Gastrocnemius medialis (tissue), 4 donors: ENCODE measurements around the gene ADGRL3. TPM values are rescaled to one million over a fixed set of nuclear protein-coding genes. Genes with fewer than 3 reads are reported as not detected.

Experiments
- ATAC-seq, 2 donors: fragments of 150-250 bp; one replicate each; pipeline ENCODE4 v1.9.1; 2016
- DNase-seq, 2 donors: peaks; one replicate each; pipeline ENCODE4 v3.0.0-alpha.2; 2019
- H3K27ac ChIP-seq, 4 donors: fragments of 200-600 bp; sonication (generic); 1 replicate in 1 of 4; 2 replicates in 3 of 4; pipeline ENCODE4 v1.5.1; 2016 to 2018; ENCODE audit warnings: mild to moderate bottlenecking in 2 of 4, moderate library complexity in 1 of 4
- H3K27me3 ChIP-seq, 3 donors: fragments of 200-600 bp; sonication (generic) in 2 of 3; 1 replicate in 1 of 3; 2 replicates in 2 of 3; pipeline versions ENCODE4 v1.5.1 to v1.6.0; 2016 to 2019; ENCODE audit warnings: mild to moderate bottlenecking in 1 of 3, moderate library complexity in 1 of 3
- H3K36me3 ChIP-seq, 2 donors: fragments of 200-600 bp; sonication (generic) in 1 of 2; one replicate each; pipeline ENCODE4 v1.5.1; 2017 to 2018
- H3K4me1 ChIP-seq, 2 donors: fragments of 200-600 bp; sonication (generic) in 1 of 2; one replicate each; pipeline ENCODE4 v1.5.1; 2016 to 2017; ENCODE audit warnings: mild to moderate bottlenecking in 2 of 2
- H3K4me3 ChIP-seq, 4 donors: fragments of 200-600 bp; sonication (generic) in 3 of 4; 1 replicate in 1 of 4; 2 replicates in 3 of 4; pipeline ENCODE4 v1.5.1; 2016 to 2019; ENCODE audit warnings: mild to moderate bottlenecking in 2 of 4
- H3K9me3 ChIP-seq, 3 donors: fragments of 200-600 bp; sonication (generic) in 2 of 3; 1 replicate in 1 of 3; 2 replicates in 2 of 3; pipeline ENCODE4 v1.5.1; 2016 to 2019
- CTCF ChIP-seq, 5 experiments: fragments of 450-650 bp in 3 of 5; fragments of 200-600 bp in 2 of 5; sonication (generic) in 2 of 5; IDR thresholded peaks in 4 of 5; conservative IDR thresholded peaks in 1 of 5; 1 replicate in 4 of 5; 2 replicates in 1 of 5; pipeline ENCODE4 v1.5.1; 2016 to 2019; ENCODE audit warnings: antibody characterized with exemption in 5 of 5, mild to moderate bottlenecking in 3 of 5, moderate library complexity in 3 of 5
- POLR2A ChIP-seq, 2 donors: fragments of 450-650 bp; IDR thresholded peaks; one replicate each; pipeline ENCODE4 v1.6.1; 2017; ENCODE audit warnings: antibody characterized with exemption in 2 of 2, mild to moderate bottlenecking in 2 of 2, moderate library complexity in 2 of 2
- in situ Hi-C, 4 donors: fragments of 200-750 bp; cut with MboI; loops; one replicate each; pipeline versions ENCODE4 v1.15.0 to v1.8.0; 2017; ENCODE audit warnings: low sequenced_read_pairs in 4 of 4
- intact Hi-C: fragments of 100-400 bp; cut with DNase I; formaldehyde crosslinking; loops from one replicate; pipeline ENCODE4 v1.15.1; 2023; ENCODE audit warnings: low total_unique reads
- total RNA-seq, 4 donors: library from RNA; depleted of rRNA; stranded (reverse); fragments of >200 nt; gene quantifications; one replicate each; pipeline versions ENCODE4 v1.1.0 to v1.2.3, GENCODE V29; 2016

ADGRL3 gene
- total RNA-seq, 4 donors from 2014 or later = 0.69 to 2.2 (median 1.1) TPM

GRCh38 chr4:61308033-61308432 is 107.9 kb downstream of the ADGRL3 start:
- no peaks in the 10 kb centered on the region for H3K27me3 ChIP-seq
- H3K27ac ChIP-seq = no peak overlapping the region
- no peaks in the 10 kb centered on the region for H3K9me3 ChIP-seq
- DNase-seq = no peak
- H3K36me3 ChIP-seq = no peaks in the 10 kb centered on the region
- TF ChIP-seq POLR2A (IDR thresholded peaks at IDR 0.05) (no peak), CTCF (IDR thresholded peaks at IDR 0.05 in 4 of 5, conservative IDR thresholded peaks at IDR 0.05 in 1 of 5) (no peak)
- intact Hi-C loops = no loop called here
- no peak for ATAC-seq
- H3K4me1 ChIP-seq = no peaks in the 10 kb centered on the region
- in situ Hi-C loops = no loop called here
- H3K4me3 ChIP-seq = no peak overlapping the region

- in situ Hi-C loops (no loop called here), intact Hi-C loops (no loop called here)
- H3K27me3 ChIP-seq = no peaks in the 10 kb centered on the region
- H3K9me3 ChIP-seq = no peaks in the 10 kb centered on the region
- no peaks in the 10 kb centered on the region for H3K36me3 ChIP-seq
- no peak for TF ChIP-seq CTCF (IDR thresholded peaks at IDR 0.05 in 4 of 5, conservative IDR thresholded peaks at IDR 0.05 in 1 of 5)
- TF ChIP-seq POLR2A (IDR thresholded peaks at IDR 0.05) = no peak
- no peak overlapping the region for H3K4me3 ChIP-seq
- ATAC-seq (no peak), DNase-seq (no peak)
- no peak overlapping the region for H3K27ac ChIP-seq
- H3K4me1 ChIP-seq = no peaks in the 10 kb centered on the region
Observed at GRCh38 chr4:61309616-61310015, 109.5 kb downstream of the ADGRL3 start.

- intact Hi-C loops (no loop called here), in situ Hi-C loops (no loop called here)
- no peaks in the 10 kb centered on the region for H3K27me3 ChIP-seq
- DNase-seq (no peak), ATAC-seq (no peak)
- H3K9me3 ChIP-seq = no peaks in the 10 kb centered on the region
- H3K36me3 ChIP-seq = no peaks in the 10 kb centered on the region
- H3K4me1 ChIP-seq = no peaks in the 10 kb centered on the region
- no peak overlapping the region for H3K27ac ChIP-seq
- no peak overlapping the region for H3K4me3 ChIP-seq
- no peak for TF ChIP-seq CTCF (IDR thresholded peaks at IDR 0.05 in 4 of 5, conservative IDR thresholded peaks at IDR 0.05 in 1 of 5)
- TF ChIP-seq POLR2A (IDR thresholded peaks at IDR 0.05) = no peak
Observed at GRCh38 chr4:61312526-61312925, 112.4 kb downstream of the ADGRL3 start.

- ATAC-seq (no peak), DNase-seq (no peak)
- Histone ChIP-seq H3K27me3 (no peaks in the 10 kb centered on the region), H3K4me3 (no peak overlapping the region), H3K4me1 (no peaks in the 10 kb centered on the region), H3K36me3 (no peaks in the 10 kb centered on the region), H3K9me3 (no peaks in the 10 kb centered on the region), H3K27ac (no peak overlapping the region)
- intact Hi-C loops (no loop called here), in situ Hi-C loops (no loop called here)
- no peak for TF ChIP-seq CTCF (IDR thresholded peaks at IDR 0.05 in 4 of 5, conservative IDR thresholded peaks at IDR 0.05 in 1 of 5)
- no peak for TF ChIP-seq POLR2A (IDR thresholded peaks at IDR 0.05)
Observed at GRCh38 chr4:61318431-61318830, 118.3 kb downstream of the ADGRL3 start.

GRCh38 chr4:61319156-61319555 is 119.0 kb downstream of the ADGRL3 start:
- H3K27me3 ChIP-seq = no peaks in the 10 kb centered on the region
- H3K4me3 ChIP-seq = no peak overlapping the region
- H3K36me3 ChIP-seq = no peaks in the 10 kb centered on the region
- no peaks in the 10 kb centered on the region for H3K9me3 ChIP-seq
- no peak overlapping the region for H3K27ac ChIP-seq
- ATAC-seq = no peak
- intact Hi-C loops = no loop called here
- no peak for TF ChIP-seq CTCF (IDR thresholded peaks at IDR 0.05 in 4 of 5, conservative IDR thresholded peaks at IDR 0.05 in 1 of 5)
- no peak for TF ChIP-seq POLR2A (IDR thresholded peaks at IDR 0.05)
- H3K4me1 ChIP-seq = no peaks in the 10 kb centered on the region
- in situ Hi-C loops = no loop called here
- DNase-seq = no peak
